ENCODE data around the gene NACAD.
"Not testable (repeated sequence)": the region's sequence is repeated elsewhere in the genome, so short reads cannot be mapped to it uniquely, and the experiment has no call there.

The NACAD gene

DNA sequence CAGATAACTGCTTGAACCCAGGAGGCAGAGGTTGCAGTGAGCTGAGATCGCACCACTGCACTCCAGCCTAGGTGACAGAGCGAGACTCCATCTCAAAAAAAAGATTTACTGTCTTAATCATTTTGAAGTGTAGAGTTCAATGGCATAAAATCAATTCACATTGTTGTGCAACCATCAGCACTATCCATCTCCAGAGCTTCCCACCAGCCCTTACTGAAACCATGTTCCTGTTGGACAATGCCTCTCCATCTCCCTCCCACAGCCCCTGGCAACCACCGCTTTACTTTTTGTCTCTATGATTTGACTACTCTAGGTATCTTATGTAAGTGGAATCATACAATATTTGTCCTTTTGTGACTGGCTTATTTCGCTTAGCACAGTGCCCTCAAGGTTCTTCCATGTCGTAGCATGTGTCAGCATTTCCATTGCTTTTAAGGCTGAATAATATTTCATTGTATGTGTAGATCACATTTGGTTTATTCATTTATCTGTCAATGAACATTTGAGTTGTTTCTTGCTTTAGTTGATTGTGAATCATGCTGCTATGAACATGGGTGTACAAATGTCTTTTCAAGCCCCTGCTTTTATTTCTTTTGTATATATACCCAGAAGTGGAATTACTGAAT is 33.1 kb downstream of the NACAD start:
- no peak for DNase-seq (ENCODE audit: low read depth, low spot score)

DNA sequence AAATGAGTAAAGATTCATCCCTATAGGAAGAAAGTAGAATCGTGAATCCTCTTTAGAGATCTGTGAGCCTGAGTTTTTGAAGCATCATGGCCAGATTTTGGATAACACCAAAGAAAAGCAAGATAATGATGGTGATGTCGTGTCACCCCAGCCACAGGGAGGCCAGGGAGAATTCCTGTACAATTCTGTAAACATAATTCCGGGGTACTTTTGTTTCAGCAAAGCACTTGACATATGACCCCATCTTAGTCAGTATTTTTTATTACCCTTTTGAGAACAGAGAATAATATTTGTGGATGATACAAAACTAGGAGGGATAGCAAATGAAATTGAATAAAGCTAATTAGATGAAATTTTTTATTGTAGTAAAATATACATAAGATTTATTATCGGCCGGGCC is 33.8 kb downstream of the NACAD start:
- DNase-seq (ENCODE audit: low read depth, low spot score) = no peak

DNA sequence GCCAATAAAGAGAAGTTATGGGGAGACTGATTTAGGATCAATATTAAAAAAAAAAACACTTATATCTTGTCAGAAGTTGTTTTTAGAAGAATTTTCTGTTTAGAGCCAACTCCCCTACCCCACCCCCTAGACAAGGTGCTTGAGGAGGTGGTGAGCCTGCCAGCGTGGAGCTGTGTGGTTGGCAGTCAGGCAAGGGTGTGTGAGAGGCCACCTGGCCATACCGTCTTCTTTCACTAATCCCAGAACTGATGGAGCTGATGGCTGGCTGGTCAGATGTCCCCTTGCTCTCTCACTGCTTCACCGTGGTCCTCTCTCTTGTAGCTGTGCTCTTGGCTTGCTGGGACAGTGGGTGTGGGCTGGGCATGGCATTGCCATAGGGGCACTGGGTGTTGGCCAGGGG is 34.3 kb downstream of the NACAD start:
- no peak for DNase-seq (ENCODE audit: low read depth, low spot score)

DNA sequence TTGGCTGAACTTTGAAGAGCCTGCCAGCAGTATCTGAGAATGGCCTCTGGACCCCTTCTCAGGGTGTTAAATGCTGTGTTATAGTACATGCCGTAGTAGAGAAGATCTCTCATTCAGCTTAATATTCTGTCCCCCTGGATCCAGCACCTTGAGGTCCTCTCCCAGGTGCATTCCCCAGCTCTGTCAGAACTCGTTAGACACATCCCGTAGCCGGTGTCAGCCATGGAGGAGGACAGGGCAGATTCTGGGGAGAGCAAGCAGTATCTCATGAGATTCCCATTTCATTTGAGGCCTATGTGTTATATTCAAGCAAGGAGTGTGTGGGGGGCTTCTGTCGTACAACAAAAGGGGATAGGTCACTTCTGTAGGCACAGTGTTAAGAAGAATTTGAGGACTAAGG is 34.8 kb downstream of the NACAD start:
- DNase-seq (ENCODE audit: low read depth, low spot score) = no peak

DNA sequence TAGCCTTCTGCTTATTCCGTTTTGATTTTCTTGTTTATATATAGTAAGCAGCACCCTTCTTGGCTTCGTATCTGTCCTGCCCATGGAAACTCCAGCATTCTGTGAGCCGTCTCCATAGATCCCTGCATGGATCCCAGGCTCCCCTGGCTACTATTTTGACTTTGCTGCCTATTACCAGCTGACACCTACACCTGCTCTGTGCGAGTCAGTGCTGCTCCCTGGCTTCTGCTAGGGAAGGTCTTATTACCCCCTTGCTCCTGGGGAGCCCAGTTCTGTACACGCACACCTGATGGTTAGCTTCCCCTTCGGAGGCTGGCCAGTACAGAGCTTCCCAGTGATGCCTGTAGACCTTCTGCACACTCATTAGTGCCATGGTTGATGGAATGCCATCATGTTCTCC is 35.4 kb downstream of the NACAD start:
- DNase-seq (ENCODE audit: low read depth, low spot score) = no peak

DNA sequence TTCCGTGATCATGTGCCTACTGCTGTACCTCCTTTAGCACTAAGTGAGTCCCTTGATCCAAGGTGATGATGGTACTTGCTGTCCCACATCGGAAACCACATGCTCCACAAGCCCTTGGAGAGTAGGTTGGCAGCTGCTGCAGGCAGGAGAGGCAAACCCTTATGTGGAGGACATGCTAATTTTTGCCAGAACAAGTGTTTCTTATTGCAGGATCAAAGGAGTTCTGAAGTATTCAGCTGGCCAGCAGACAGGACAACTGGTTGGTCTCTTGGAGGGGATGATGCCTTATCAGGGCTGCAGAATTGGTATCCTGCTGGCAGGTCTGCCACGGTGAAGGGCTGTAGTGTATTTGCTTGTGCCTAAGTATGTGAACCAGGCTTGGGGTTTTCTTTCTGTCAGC is 36.8 kb downstream of the NACAD start:
- DNase-seq (ENCODE audit: low read depth, low spot score) = no peak

DNA sequence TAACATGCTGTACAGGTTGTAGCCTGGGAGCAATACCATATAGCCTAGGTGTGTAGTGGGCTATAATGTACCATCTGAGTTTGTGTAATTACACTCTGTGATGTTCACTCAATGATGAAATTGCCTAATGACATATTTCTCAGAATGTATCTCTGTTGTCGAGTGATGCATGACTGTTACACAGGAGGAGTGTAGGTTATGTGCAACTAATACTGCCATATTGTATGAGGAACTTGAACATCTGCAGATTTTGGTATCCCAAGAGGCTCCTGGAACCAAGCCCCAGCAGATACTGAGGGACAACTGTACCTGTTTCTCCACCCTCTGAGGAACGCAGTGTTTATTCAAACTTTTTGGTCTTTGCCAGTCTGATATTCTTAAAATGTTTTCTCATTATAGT is 38.6 kb downstream of the NACAD start:
- no peak for DNase-seq (ENCODE audit: low read depth, low spot score)

DNA sequence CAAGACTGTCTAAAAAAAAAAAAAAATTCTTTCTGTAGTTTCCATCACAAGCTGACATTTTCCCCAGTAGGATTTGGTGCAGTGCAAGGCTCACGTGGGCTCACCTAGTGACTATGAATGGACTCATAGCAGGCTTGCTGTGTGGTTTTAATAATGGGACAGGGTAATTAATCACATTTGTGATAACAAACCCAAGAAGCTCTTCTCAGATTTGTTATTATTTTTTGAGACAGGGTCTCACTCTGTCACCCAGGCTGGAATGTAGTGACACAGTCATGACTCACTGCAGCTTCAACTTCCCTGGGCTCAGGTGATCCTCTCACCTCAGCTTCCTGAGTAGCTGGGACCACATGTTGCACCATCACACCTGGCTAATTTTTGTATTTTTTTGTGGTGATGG is 40.0 kb downstream of the NACAD start:
- DNase-seq (ENCODE audit: low read depth, low spot score) = no peak

DNA sequence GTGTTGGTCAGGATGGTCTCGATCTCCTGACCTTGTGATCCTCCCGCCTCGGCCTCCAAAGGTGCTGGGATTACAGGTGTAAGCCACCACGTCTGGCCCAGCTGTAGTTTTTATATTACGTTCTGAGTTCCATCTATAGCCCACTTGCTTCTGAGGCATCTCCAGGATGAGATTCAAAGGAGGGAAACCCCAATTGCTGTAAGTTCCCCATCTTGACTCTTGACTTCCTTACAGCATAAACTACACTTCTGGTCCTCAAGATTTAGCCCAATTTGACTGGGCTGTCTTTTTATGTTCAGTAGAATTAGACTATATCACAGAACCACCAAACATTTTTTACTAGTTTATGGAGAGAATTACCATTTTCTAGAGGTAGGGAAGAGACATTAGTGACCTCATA is 44.4 kb downstream of the NACAD start:
- no peak for DNase-seq (ENCODE audit: low read depth, low spot score)

DNA sequence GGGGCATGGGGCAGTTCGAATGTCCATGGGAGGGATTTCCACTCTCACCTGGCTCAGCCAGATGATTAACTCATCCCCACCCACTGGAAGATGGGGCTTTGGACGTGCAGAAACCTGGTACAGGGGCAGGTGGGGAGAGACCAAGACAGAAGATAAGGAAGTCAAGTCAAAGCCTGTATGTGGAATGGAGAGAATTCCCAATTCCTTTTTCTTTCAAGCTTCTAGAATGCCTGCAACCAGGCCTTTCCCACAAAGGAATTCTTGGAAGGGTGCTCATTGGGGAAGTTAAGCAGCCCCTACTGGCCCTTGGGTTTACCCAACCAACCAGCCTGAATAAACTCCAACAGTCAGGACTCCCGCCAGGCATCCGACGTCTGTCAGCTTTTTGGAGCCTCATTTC is 49.7 kb downstream of the NACAD start:
- DNase-seq (ENCODE audit: low read depth, low spot score) = no peak

DNA sequence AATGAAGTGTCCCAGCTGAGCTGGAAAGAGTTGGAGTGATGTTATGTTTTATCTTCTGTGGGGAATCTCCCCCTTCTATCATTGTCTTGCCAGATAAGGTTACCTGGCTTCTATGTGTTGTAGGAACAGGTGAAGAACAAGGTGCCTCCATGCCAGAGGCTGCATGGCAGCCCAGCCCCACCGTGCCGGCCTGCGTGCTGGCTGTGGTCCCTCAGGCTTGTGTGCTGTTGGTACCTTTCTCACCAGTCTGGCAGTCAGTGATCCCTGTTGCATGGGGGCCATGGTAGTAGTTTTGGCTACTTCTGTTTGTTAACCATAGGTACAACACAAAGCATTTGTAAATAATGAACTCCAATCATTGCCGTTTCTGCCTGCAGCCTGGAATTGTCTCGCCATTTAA is 50.9 kb downstream of the NACAD start:
- no peak for DNase-seq (ENCODE audit: low read depth, low spot score)

DNA sequence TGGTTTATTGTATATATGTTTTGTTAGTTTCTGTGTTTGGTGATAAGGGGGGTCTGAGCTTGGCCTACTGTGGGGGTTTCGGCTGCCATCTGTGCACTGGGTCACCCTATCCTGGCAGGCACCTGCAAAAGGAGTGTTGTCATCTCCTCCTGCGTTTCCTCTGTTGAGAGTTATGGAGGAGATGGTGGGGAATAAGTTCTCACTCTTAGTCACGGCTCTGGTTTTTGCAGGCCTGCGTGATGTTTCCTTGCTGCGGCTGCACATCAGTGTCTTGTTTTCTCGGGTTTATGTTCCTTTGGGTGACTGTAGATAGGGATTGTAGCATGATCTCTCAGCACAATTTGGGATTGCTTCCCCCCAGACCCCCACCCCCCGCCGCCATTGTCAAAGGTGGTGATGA is 52.0 kb downstream of the NACAD start:
- DNase-seq (ENCODE audit: low read depth, low spot score) = no peak

DNA sequence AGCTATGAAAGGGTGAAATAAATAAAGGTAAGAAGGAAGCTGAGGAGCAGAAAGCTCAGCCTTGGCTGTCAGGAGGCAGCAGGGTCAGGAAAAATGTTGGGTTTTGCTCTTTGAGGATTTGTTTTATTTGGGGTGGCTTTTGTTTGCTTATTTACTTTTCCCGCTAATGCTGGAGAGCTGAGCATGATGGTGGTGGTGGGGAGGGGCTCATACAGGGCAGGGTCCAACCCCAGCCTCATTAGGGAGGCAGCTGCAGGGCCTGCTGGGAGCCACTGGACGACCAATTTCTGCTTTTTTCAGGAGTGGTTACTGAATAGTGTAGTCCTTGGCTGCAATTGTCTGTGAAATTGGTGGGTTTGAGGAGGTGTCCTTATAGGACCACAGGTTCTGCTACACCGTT is 52.5 kb downstream of the NACAD start:
- no peak for DNase-seq (ENCODE audit: low read depth, low spot score)

DNA sequence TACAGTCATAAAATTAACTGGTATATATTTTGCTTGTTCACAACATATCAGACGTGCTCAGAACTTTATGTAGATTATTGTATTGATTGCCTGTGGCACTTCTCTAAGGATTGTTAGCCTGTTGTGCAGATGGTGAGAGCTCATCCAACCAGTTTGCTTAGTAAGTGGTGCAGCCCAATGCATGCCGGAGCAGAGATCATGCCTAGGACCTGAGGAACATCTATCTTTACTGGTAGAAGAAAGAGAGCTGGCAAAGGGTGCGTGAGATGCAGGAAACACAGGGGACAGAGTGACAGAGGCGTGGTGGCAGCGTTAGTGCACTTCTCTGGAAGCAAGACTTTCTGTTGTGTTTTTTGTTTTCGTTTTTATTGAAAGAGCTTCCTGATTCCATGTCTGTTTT is 52.9 kb downstream of the NACAD start:
- DNase-seq (ENCODE audit: low read depth, low spot score) = no peak

DNA sequence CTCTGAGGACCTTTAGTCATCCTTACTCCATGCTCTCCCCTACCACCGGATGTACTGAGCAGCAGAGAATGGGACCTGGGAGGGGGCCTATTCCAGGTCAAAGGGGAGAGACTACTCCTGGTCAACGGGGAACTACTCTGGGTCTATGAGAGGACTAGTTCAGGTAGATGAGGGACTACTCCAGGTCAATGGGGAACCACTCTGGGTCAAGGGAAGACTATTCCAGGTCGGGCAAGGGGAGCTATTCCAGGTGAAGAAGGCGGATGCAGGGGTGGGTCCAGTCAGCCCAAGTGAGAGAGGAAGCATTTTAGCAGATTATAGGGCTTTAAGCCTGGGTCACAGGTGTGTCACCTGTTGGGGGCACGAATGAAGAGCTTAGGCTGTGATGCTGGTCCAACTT is 53.4 kb downstream of the NACAD start:
- no peak for DNase-seq (ENCODE audit: low read depth, low spot score)

DNA sequence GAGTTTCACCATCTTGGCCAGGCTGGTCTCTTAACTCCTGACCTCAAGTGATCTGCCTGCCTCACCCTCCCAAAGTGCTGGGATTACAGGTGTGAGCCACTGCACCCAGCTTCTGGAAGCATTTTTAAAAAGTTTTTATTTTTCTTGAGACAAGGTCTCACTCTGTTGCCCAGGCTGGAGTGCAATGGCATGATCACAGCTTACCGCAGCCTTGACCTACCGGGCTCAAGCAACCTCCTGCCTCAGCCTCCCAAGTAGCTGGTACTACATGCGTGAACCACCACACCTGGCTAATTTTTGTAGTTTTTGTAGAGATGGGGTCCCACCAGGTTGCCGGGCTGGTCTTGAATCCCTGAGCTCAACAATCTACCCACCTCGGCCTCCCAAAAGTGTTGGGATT is 54.1 kb downstream of the NACAD start:
- DNase-seq (ENCODE audit: low read depth, low spot score) = not testable (repeated sequence)

DNA sequence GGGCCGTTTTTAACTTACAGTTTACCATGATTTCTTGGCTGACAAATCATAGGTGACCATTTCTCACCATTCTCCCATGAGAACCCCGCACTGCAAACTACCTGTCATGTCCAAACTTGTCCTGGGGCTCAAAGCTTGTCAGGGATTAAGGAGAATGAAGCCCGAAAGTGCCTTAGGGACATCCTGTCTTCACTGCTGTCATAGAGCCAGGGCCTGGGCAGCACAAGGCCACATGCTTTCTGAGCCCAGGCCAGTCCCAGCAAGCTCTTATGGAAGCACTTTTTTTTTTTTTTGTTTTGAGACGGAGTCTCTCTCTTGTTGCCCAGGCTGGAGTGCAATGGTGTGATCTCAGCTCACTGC is 54.9 kb downstream of the NACAD start:
- no peak for DNase-seq (ENCODE audit: low read depth, low spot score)

DNA sequence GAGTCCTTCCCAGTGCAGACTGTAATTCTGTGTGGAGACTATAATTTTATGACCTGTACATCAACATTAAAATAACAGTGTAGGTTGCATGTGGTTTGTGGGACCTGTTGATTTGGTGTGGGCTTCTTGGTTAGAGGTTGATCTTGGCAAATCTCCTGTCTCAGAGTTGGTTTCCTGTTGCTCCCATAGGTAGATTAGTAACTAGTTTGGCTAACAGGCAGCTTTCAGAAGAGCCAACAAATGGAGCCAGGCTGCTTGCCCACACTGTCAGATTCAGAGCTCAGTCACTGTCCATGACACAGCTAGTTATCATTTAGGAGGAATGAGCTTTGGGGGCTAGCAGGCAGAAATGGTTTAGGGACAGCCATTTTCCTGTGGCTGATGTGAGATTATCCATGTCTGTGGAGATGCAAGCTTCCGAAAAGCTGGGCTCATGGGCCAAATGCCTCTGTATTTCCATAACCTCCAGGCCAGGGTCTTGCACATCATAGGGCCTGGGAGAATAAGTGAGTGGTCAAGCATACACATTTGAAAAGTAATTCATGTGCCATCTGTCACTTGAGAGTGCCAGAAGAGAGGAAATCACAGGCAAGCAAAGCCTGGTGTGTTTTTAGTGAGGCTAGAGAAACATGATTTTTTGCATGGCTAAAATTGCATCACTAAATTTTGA is 55.4 kb downstream of the NACAD start:
- DNase-seq (ENCODE audit: low read depth, low spot score) = no peak

DNA sequence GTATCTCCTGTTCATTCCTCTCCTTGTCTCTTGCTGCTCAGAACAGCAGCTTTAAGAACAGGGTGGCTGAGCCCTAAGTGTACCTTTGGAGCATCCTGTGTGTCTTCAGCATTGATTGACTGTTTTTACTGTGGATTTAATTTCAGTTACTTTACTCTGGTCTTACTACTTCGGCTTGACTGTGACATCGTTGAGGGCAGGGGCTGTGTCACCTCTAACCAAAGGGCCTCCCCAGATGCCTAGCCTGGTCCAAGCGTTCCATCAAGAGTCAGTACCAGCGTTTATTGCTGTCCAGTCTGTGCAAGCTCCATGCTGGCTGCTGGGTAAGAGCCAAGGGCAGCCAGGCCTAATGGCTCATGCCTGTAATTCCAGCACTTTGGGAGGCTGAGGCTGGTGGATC is 56.3 kb downstream of the NACAD start:
- DNase-seq (ENCODE audit: low read depth, low spot score) = no peak

DNA sequence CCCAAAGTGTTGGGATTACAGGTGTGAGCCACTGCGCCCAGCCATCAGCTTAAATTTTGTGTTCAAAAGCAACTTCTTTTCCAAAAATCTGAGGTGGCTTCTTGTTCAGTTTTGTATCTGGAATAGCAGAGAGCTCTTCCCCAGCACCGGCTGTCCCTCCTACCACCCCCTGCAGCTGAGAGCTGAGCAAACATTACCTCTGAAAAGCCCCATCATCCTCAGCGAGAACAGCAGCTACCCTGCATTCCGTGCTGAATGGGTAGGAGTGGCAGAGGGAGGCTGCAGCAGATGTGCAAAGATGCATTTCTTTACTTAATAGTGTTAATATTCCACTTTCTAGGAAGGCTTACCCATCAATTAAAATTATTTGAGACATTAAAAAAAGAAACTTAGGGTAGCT is 56.9 kb downstream of the NACAD start:
- no peak for DNase-seq (ENCODE audit: low read depth, low spot score)
